Measurements from ENCODE around the gene TTC31.
"Not testable (repeated sequence)": the region's sequence is repeated elsewhere in the genome, so short reads cannot be mapped to it uniquely, and the experiment has no call there.

Gene TTC31

GRCh38 chr2:74439803-74440377, 43.0 kb upstream of the TTC31 start:
- no peak for DNase-seq (ENCODE audit: extremely low spot score)
- CTCF ChIA-PET = interaction anchor here (0.7 to 2.5 kb wide), 9 partner anchors 11 to 616 kb away, joined by 3 to 16 read pairs (median 4); partner anchors contain the start of gene INO80B
- TF ChIP-seq, protein P1, sequence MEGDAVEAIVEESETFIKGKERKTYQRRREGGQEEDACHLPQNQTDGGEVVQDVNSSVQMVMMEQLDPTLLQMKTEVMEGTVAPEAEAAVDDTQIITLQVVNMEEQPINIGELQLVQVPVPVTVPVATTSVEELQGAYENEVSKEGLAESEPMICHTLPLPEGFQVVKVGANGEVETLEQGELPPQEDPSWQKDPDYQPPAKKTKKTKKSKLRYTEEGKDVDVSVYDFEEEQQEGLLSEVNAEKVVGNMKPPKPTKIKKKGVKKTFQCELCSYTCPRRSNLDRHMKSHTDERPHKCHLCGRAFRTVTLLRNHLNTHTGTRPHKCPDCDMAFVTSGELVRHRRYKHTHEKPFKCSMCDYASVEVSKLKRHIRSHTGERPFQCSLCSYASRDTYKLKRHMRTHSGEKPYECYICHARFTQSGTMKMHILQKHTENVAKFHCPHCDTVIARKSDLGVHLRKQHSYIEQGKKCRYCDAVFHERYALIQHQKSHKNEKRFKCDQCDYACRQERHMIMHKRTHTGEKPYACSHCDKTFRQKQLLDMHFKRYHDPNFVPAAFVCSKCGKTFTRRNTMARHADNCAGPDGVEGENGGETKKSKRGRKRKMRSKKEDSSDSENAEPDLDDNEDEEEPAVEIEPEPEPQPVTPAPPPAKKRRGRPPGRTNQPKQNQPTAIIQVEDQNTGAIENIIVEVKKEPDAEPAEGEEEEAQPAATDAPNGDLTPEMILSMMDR (IDR thresholded peaks at IDR 0.05; ENCODE audit: control extremely low read depth, extremely low read depth, low read depth, missing control alignments) = no peak
- POLR2A ChIA-PET = interaction anchor here (1.3 to 1.4 kb wide), 2 partner anchors 15 to 18 kb away, joined by 6 to 7 read pairs; partner anchors contain the start of genes INO80B and WBP1

- TF ChIP-seq, protein P1 (IDR thresholded peaks at IDR 0.05; ENCODE audit: control extremely low read depth, extremely low read depth, low read depth, missing control alignments) = peak; percentile 32
- ChIA-PET CTCF (interaction anchor here (0.7 to 2.5 kb wide), 10 partner anchors 12 to 616 kb away, joined by 3 to 16 read pairs (median 4); partner anchors contain the start of gene INO80B), POLR2A (interaction anchor here (1.0 to 1.4 kb wide), 3 partner anchors 10 to 18 kb away, joined by 3 to 7 read pairs (median 6); partner anchors contain the start of genes INO80B and WBP1)
- peak; percentile 97 for DNase-seq (ENCODE audit: extremely low spot score)
These were observed 42.3 kb upstream of the TTC31 start for GRCh38 chr2:74440378-74441169.

GRCh38 chr2:74441170-74441689, 41.7 kb upstream of the TTC31 start:
- no peak for DNase-seq (ENCODE audit: extremely low spot score)
- ChIA-PET POLR2A (interaction anchor here (1.0 to 1.4 kb wide), 3 partner anchors 9 to 17 kb away, joined by 3 to 7 read pairs (median 6); partner anchors contain the start of genes INO80B and WBP1), CTCF (interaction anchor here (1.4 to 2.5 kb wide), 4 partner anchors 12 to 294 kb away, joined by 3 to 16 read pairs (median 6); partner anchors contain the start of gene INO80B)
- TF ChIP-seq, protein P1 (IDR thresholded peaks at IDR 0.05; ENCODE audit: control extremely low read depth, extremely low read depth, low read depth, missing control alignments) = no peak

GRCh38 chr2:74441690-74442482, 41.0 kb upstream of the TTC31 start, which contains the start of gene RTKN:
Gene RTKN, minus strand, starts transcription at chr2:74441937. Its CDS starts 121 bp downstream, at chr2:74441816.
- ChIA-PET POLR2A (interaction anchor here (1.1 kb wide), 1 partner anchor 16 kb away, joined by 3 read pairs; the partner anchor contains the start of gene WBP1), CTCF (interaction anchor here (1.4 to 2.5 kb wide), 3 partner anchors 13 to 295 kb away, joined by 3 to 16 read pairs (median 7); partner anchors contain the start of gene INO80B)
- TF ChIP-seq, protein P1 (IDR thresholded peaks at IDR 0.05; ENCODE audit: control extremely low read depth, extremely low read depth, low read depth, missing control alignments) = no peak
- DNase-seq (ENCODE audit: extremely low spot score) = peak; percentile 66

DNA sequence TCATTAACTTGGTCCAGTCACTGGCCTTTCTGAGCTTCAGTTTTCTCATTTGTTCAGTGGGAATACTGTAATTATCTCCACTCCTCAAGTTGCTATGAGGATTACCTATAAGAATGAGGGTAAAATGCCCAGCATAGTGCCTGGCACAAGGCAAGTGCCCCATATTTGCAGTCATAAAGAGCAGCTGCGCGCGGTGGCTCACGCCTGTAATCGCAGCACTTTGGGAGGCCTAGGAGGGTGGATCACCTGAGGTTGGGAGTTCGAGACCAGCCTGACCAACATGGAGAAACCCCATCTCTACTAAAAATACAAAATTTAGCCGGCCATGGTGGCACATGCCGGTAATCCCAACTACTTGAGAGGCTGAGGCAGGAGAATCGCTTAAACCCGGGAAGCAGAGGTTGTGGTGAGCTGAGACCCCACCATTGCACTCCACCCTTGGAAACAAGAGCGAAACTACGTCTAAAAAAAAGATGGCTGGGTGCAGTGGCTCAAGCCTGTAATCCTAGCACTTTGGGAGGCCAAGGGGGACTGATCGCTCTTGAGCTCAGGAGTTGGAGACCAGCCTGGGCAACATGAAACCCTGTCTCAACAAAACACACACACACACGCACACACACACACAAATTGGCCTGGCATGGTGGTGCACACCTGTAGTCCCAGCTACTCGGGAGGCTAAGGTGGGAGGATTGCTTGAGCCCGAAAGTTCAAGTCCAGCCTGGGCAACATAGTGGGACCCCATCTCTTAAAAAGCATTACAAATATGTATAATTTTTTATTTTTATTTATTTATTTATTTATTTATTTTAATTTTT, 40.2 kb upstream of the TTC31 start:
- POLR2A ChIA-PET = interaction anchor here (1.1 kb wide), 1 partner anchor 15 kb away, joined by 3 read pairs; the partner anchor contains the start of gene WBP1
- CTCF ChIA-PET = interaction anchor here (1.2 to 1.8 kb wide), 2 partner anchors 10 to 12 kb away, joined by 5 to 7 read pairs; partner anchors contain the start of gene INO80B

More for the DNA sequence above, 40.2 kb upstream of the TTC31 start:
- not testable (repeated sequence) for DNase-seq (ENCODE audit: extremely low spot score)

Data from GM10248 (cell line).